ENCODE data around the gene RGS17. TPM values are rescaled to one million over a fixed set of nuclear protein-coding genes. Genes with fewer than 3 reads are reported as not detected.

Gene RGS17
- total and polyA plus RNA-seq, 2 of the 13 experiments (the other 11 are each of a cell fraction or from before 2014, with no cell fraction given): 0.04 TPM; not detected in 1

DNA sequence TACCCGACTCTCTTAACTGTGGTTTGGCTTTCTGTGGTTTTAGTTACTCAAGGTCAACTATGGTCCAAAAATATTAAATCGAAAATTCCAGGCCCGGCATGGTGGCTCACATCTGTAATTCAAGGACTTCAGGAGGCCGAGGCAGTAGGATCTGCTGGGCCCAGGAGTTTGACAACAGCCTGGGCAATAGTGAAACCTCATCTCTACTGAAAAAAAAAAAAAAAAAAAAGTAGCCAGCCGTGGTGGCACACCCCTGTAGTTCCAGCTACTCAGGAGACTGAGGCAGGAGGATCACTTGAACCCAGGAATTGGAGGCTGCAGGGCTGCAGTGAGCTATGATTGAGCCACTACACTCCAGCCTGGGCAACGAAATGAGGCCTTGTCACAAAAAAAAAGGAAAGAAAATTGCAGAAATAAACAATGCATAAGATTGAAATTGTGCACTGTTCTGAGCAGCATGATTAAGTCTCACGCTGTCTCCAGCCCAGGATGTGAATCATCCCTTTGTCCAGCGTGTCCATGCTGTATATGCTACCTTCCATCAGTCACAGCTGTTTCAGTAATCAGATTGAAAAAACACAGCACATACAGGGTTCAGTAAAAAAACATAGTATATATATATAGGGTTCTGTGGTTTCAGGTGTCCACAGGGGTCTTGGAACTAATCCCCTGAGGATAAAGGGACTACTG lies 40.7 kb downstream of the RGS17 start:
- H3K27ac ChIP-seq (ENCODE audit: extremely low read length, insufficient read depth, low read length): no peak overlapping the region
- no peak for ATAC-seq
- in situ Hi-C loops (cut with HindIII; ENCODE audit: extremely low pct_ligation_motif_present, low pct_unique_long_range_greater_than_20kb): no loop called here

More for the DNA sequence above, 40.7 kb downstream of the RGS17 start:
- FAIRE-seq: no peak
- WGBS (ENCODE audit: low lambda C conversion rate): under 1% methylated on average over 8 of the region's 8 CpGs
- H3K36me3 ChIP-seq (replicated peaks in 1 of 2; ENCODE audit: control insufficient read depth in 1 of 2, insufficient read depth in 2 of 2, low read length in 2 of 2): no peaks in the 10 kb centered on the region
- no peaks in the 10 kb centered on the region for H3K27me3 ChIP-seq (ENCODE audit: control insufficient read depth in 1 of 2, insufficient read depth in 2 of 2, low read length in 2 of 2)
- intact Hi-C loops (cut with micrococcal nuclease; ENCODE audit: unreplicated experiment): no loop called here
- H3K4me3 ChIP-seq (replicated peaks in 1 of 3; ENCODE audit: insufficient read depth in 1 of 3, low read depth in 2 of 3, low read length in 3 of 3): no peak overlapping the region
- H2AFZ ChIP-seq (ENCODE audit: low read length): no peak overlapping the region
- ChIA-PET POLR2A (no interaction called here), CTCF (ENCODE audit: low intra/inter-chr PET ratio, low total read pairs) (no interaction called here)
- H3K9me3 ChIP-seq (ENCODE audit: low read length): no peaks in the 10 kb centered on the region
- no peak overlapping the region for H3K9ac ChIP-seq (ENCODE audit: insufficient read depth, low read depth, low read length)
- no peaks in the 10 kb centered on the region for H3K4me1 ChIP-seq (ENCODE audit: insufficient read depth, low read length)
- H3K79me2 ChIP-seq (ENCODE audit: insufficient read depth, low read length): no peaks in the 10 kb centered on the region
- TF ChIP-seq TOPORS (CRISPR knock-in tag; IDR thresholded peaks at IDR 0.05): no peak
- no peak for TF ChIP-seq GZF1 (CRISPR knock-in tag; IDR thresholded peaks at IDR 0.05)
- no peak for TF ChIP-seq RORA (CRISPR knock-in tag; IDR thresholded peaks at IDR 0.05)
- TF ChIP-seq ZNF33B (CRISPR knock-in tag; IDR thresholded peaks at IDR 0.05): no peak
- TF ChIP-seq MLLT10 (CRISPR knock-in tag; IDR thresholded peaks at IDR 0.05): no peak
- TF ChIP-seq MAF1 (CRISPR knock-in tag; IDR thresholded peaks at IDR 0.05; ENCODE audit: borderline replicate concordance): no peak
- TF ChIP-seq, protein P1, sequence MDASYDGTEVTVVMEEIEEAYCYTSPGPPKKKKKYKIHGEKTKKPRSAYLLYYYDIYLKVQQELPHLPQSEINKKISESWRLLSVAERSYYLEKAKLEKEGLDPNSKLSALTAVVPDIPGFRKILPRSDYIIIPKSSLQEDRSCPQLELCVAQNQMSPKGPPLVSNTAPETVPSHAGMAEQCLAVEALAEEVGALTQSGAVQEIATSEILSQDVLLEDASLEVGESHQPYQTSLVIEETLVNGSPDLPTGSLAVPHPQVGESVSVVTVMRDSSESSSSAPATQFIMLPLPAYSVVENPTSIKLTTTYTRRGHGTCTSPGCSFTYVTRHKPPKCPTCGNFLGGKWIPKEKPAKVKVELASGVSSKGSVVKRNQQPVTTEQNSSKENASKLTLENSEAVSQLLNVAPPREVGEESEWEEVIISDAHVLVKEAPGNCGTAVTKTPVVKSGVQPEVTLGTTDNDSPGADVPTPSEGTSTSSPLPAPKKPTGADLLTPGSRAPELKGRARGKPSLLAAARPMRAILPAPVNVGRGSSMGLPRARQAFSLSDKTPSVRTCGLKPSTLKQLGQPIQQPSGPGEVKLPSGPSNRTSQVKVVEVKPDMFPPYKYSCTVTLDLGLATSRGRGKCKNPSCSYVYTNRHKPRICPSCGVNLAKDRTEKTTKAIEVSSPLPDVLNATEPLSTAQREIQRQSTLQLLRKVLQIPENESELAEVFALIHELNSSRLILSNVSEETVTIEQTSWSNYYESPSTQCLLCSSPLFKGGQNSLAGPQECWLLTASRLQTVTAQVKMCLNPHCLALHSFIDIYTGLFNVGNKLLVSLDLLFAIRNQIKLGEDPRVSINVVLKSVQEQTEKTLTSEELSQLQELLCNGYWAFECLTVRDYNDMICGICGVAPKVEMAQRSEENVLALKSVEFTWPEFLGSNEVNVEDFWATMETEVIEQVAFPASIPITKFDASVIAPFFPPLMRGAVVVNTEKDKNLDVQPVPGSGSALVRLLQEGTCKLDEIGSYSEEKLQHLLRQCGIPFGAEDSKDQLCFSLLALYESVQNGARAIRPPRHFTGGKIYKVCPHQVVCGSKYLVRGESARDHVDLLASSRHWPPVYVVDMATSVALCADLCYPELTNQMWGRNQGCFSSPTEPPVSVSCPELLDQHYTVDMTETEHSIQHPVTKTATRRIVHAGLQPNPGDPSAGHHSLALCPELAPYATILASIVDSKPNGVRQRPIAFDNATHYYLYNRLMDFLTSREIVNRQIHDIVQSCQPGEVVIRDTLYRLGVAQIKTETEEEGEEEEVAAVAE (CRISPR knock-in tag; IDR thresholded peaks at IDR 0.05; ENCODE audit: borderline replicate concordance): no peak
- TF ChIP-seq, protein P2, sequence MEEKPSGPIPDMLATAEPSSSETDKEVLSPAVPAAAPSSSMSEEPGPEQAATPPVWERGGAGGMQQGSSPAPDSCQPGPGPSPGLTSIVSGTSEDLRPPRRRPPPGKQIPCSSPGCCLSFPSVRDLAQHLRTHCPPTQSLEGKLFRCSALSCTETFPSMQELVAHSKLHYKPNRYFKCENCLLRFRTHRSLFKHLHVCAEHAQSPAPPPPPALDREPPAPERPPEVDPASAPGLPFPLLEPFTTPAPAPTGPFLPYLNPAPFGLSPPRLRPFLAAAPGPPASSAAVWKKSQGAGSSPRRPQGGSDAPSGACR (CRISPR knock-in tag; IDR thresholded peaks at IDR 0.05): no peak
- TF ChIP-seq SIX1 (CRISPR knock-in tag; IDR thresholded peaks at IDR 0.05; ENCODE audit: borderline replicate concordance): no peak
- TF ChIP-seq, protein P3, sequence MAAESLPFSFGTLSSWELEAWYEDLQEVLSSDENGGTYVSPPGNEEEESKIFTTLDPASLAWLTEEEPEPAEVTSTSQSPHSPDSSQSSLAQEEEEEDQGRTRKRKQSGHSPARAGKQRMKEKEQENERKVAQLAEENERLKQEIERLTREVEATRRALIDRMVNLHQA (CRISPR knock-in tag; IDR thresholded peaks at IDR 0.05): no peak
- no peak for TF ChIP-seq SOX6 (IDR thresholded peaks at IDR 0.05)
- no peak for TF ChIP-seq SOX6 (CRISPR knock-in tag; IDR thresholded peaks at IDR 0.05)
- no peak for TF ChIP-seq ZSCAN29 (CRISPR knock-in tag; conservative IDR thresholded peaks at IDR 0.05)
- no peak for TF ChIP-seq GATAD2A (CRISPR knock-in tag; IDR thresholded peaks at IDR 0.05)
- no peak for TF ChIP-seq ELF1 (CRISPR knock-in tag; IDR thresholded peaks at IDR 0.05)
- no peak for TF ChIP-seq ZNF773 (CRISPR knock-in tag; IDR thresholded peaks at IDR 0.05; ENCODE audit: borderline replicate concordance)
- BruUV-seq (replicated peaks): no TSS peak
- H4K20me1 ChIP-seq (ENCODE audit: insufficient read depth, low read length): no peaks in the 10 kb centered on the region
- H3K4me2 ChIP-seq (ENCODE audit: low read depth, low read length): no peak overlapping the region
- no peak for DNase-seq (ENCODE audit: low spot score)
